OCI-LY3 (cell line): ENCODE measurements around the gene FLNB.

Experiments used
- EZH2phosphoT487 ChIP-seq: fragments of 200-600 bp; shearing (Covaris generic); IDR thresholded peaks from 2 replicates; pipeline ENCODE4 v1.6.1; 2018; ENCODE audit warnings: antibody characterized with exemption, mixed run types, low read depth
- TF ChIP-seq, protein P1 (sequence below): fragments of 200-600, 300-600 bp; sonication (generic); IDR thresholded peaks from 2 replicates; pipeline ENCODE4 v1.5.1; 2014; ENCODE audit warnings: antibody characterized with exemption, low read length, low read depth

DNA sequence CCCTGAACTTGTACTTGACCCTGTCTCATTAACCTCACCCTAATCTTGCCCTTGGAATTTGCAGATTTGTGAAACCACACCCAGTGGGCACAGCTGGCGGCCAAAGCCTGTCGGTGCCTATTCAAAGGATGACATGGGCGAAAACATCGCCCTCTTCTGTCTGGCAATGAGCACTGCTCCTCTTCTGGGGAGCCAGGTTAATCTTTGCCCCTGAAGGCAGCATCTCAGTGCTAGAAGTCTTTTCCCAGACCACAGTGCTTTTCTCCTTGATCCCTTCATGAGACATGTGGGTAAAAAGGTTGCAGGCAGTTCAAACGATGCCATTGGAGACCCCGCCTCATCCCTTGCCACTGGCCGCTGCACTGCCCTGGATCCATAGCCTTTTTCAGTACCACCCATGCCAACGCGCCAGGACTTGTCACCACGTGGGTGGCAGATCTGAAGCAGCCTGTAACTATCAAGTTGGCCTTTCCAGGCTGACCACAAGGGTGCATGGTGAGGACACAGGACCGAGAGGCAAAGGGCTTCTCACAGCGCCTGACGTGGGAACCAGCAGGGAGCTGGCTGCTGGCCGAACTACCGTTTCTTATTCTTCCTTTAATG is 209.1 kb downstream of the FLNB start:
- TF ChIP-seq, protein P1, sequence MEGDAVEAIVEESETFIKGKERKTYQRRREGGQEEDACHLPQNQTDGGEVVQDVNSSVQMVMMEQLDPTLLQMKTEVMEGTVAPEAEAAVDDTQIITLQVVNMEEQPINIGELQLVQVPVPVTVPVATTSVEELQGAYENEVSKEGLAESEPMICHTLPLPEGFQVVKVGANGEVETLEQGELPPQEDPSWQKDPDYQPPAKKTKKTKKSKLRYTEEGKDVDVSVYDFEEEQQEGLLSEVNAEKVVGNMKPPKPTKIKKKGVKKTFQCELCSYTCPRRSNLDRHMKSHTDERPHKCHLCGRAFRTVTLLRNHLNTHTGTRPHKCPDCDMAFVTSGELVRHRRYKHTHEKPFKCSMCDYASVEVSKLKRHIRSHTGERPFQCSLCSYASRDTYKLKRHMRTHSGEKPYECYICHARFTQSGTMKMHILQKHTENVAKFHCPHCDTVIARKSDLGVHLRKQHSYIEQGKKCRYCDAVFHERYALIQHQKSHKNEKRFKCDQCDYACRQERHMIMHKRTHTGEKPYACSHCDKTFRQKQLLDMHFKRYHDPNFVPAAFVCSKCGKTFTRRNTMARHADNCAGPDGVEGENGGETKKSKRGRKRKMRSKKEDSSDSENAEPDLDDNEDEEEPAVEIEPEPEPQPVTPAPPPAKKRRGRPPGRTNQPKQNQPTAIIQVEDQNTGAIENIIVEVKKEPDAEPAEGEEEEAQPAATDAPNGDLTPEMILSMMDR = peak; percentile 92
- no peak for TF ChIP-seq EZH2phosphoT487
